Activated T-helper 9 cell treated with anti-CD3 and anti-CD28 coated beads, Interleukin-2, amount 50 U/mL, for 16 hours (primary cell): Measurements from ENCODE around the gene CNNM4.

Experiments used
- DNase-seq: peaks from one replicate; pipeline ENCODE4 v3.0.0-alpha.2; 2020; ENCODE audit warnings: low read depth

Gene CNNM4

GRCh38 chr2:96760036-96760985 is at the start of gene CNNM4:
Gene CNNM4, plus strand, starts transcription at chr2:96760902. Its CDS starts 98 bp downstream, at chr2:96761000.
- peak; percentile 89 for DNase-seq

- DNase-seq: no peak
Observed at GRCh38 chr2:96710985-96711384, 49.7 kb upstream of the CNNM4 start.

- DNase-seq: no peak
Observed at GRCh38 chr2:96715658-96716057, 45.0 kb upstream of the CNNM4 start.

- DNase-seq: no peak
Observed at GRCh38 chr2:96716388-96716787, 44.3 kb upstream of the CNNM4 start.

GRCh38 chr2:96726131-96726530 is 34.6 kb upstream of the CNNM4 start:
- no peak for DNase-seq

- DNase-seq: no peak
Observed at GRCh38 chr2:96727431-96727830, 33.3 kb upstream of the CNNM4 start.

GRCh38 chr2:96729748-96730147 is 31.0 kb upstream of the CNNM4 start:
- no peak for DNase-seq

GRCh38 chr2:96730212-96730611 is 30.5 kb upstream of the CNNM4 start:
- no peak for DNase-seq

- DNase-seq: no peak
Observed at GRCh38 chr2:96733931-96734330, 26.8 kb upstream of the CNNM4 start.

- DNase-seq: no peak
Observed at GRCh38 chr2:96734880-96735583, 25.7 kb upstream of the CNNM4 start.

GRCh38 chr2:96737251-96737650 is 23.5 kb upstream of the CNNM4 start:
- DNase-seq: no peak

- no peak for DNase-seq
Observed at GRCh38 chr2:96737831-96738230, 22.9 kb upstream of the CNNM4 start.

GRCh38 chr2:96739076-96739632 is 21.5 kb upstream of the CNNM4 start:
- DNase-seq: no peak

GRCh38 chr2:96739633-96740428 is 20.9 kb upstream of the CNNM4 start, which contains the start of gene LMAN2L:
Gene LMAN2L, minus strand, starts transcription at chr2:96740064. Its CDS starts 24 bp downstream, at chr2:96740040.
- DNase-seq: peak; percentile 91

- no peak for DNase-seq
Observed at GRCh38 chr2:96747061-96747617, 13.6 kb upstream of the CNNM4 start.

GRCh38 chr2:96751800-96752199 is 8.9 kb upstream of the CNNM4 start:
- no peak for DNase-seq

GRCh38 chr2:96753661-96754282 is 6.9 kb upstream of the CNNM4 start:
- no peak for DNase-seq

- DNase-seq: no peak
Observed at GRCh38 chr2:96754317-96754716, 6.4 kb upstream of the CNNM4 start.

- DNase-seq: no peak
Observed at GRCh38 chr2:96756788-96757476, 3.8 kb upstream of the CNNM4 start.

- no peak for DNase-seq
Observed at GRCh38 chr2:96757477-96757860, 3.2 kb upstream of the CNNM4 start.

GRCh38 chr2:96758987-96759386 is 1.7 kb upstream of the CNNM4 start:
- DNase-seq: no peak
